HCT116 (cell line): ENCODE measurements around the gene HMGCS2. TPM values are rescaled to one million over a fixed set of nuclear protein-coding genes. Genes with fewer than 3 reads are reported as not detected.

Experiments used
- ATAC-seq: fragments of 200-7000 bp; cut with Tn5 transposase; 2 replicates; pipeline ENCODE4 v1.9.1; 2020; ENCODE audit warnings: mild to moderate bottlenecking, moderate library complexity
- BruUV-seq: library from RNA; stranded (reverse); fragments of 400-500 nt; replicated peaks from 2 replicates; lab custom pipeline; 2021; lab: Mats Ljungman, UMichigan
- CTCF ChIA-PET: fragments of 300-600 bp; sonication (Branson Sonifier 250); formaldehyde crosslinking; loops from one replicate; lab custom pipeline; 2021; ENCODE audit warnings: antibody characterized with exemption; lab: Charles Lee
- POLR2A ChIA-PET: fragments of 300-600, 350-600 bp; sonication (Branson Sonifier 250); formaldehyde crosslinking; loops from one replicate; lab custom pipeline; 2021; ENCODE audit warnings: antibody characterized with exemption; lab: Charles Lee
- RAD21 ChIA-PET, 2 experiments: fragments of 300-600 bp; sonication (Branson Sonifier 250); formaldehyde crosslinking; loops; one replicate each; lab custom pipeline; 2023; ENCODE audit warnings: low total read pairs in 2 of 2; ENCODE audit not compliant: uncharacterized antibody in 2 of 2, unreplicated experiment in 2 of 2, low non-redundant PET in 1 of 2; lab: Charles Lee
- DNase-seq: peaks from one replicate; pipeline ENCODE4 v3.0.0-alpha.2; 2010; ENCODE audit warnings: low read depth, low spot score
- H2AFZ ChIP-seq: fragments of 200-600 bp; shearing (Covaris generic), sonication (generic); 2 replicates; pipeline ENCODE4 v1.6.1; 2017; ENCODE audit warnings: low read depth, mixed run types, mixed read lengths, antibody characterized with exemption, low read length; ENCODE audit not compliant: poor library complexity, severe bottlenecking
- H3K27ac ChIP-seq: 2 replicates; pipeline ENCODE4 v1.5.1; 2012; ENCODE audit warnings: low read depth, low read length
- H3K27me3 ChIP-seq: fragments of 200-600 bp; sonication (generic); 2 replicates; pipeline ENCODE4 v1.6.1; 2016; ENCODE audit warnings: mixed run types, low read length, mixed read lengths; ENCODE audit not compliant: insufficient read depth
- H3K36me3 ChIP-seq, 2 experiments: fragments of 200-500 bp in 1 of 2; fragments of 200-600 bp in 1 of 2; sonication (Bioruptor generic) in 1 of 2; sonication (generic) in 1 of 2; 2 replicates each; pipeline versions ENCODE4 v1.5.1 to v1.6.1; 2014 to 2016; ENCODE audit warnings: low read length in 2 of 2, inconsistent platforms in 1 of 2, mixed read lengths in 1 of 2, mixed run types in 1 of 2; ENCODE audit not compliant: insufficient read depth in 2 of 2, control insufficient read depth in 1 of 2
- H3K4me1 ChIP-seq, 2 experiments: fragments of 200-600 bp in 1 of 2; sonication (generic) in 1 of 2; 2 replicates each; pipeline versions ENCODE4 v1.5.1 to v1.6.1; 2012 to 2017; ENCODE audit warnings: low read length in 2 of 2, inconsistent platforms in 1 of 2, mild to moderate bottlenecking in 1 of 2, mixed read lengths in 1 of 2, mixed run types in 1 of 2, moderate library complexity in 1 of 2; ENCODE audit not compliant: insufficient read depth in 2 of 2, control insufficient read depth in 1 of 2
- H3K4me2 ChIP-seq: fragments of 200-600 bp; sonication (generic); 2 replicates; pipeline ENCODE4 v1.6.1; 2017; ENCODE audit warnings: mixed run types, low read length, mixed read lengths
- H3K4me3 ChIP-seq, 2 experiments: fragments of 200-600 bp in 1 of 2; sonication (generic) in 1 of 2; replicated peaks in 1 of 2; 2 replicates each; pipeline ENCODE4 v1.5.1; 2011 to 2016; ENCODE audit warnings: low read length in 2 of 2, control low read depth in 1 of 2, low read depth in 1 of 2, mild to moderate bottlenecking in 1 of 2, mixed read lengths in 1 of 2, mixed run types in 1 of 2
- H3K79me2 ChIP-seq: fragments of 200-600 bp; sonication (generic); 2 replicates; pipeline ENCODE4 v1.6.1; 2017; ENCODE audit warnings: mild to moderate bottlenecking, mixed run types, low read length, moderate library complexity, mixed read lengths; ENCODE audit not compliant: insufficient read depth
- H3K9ac ChIP-seq: fragments of 200-600 bp; sonication (generic); 2 replicates; pipeline ENCODE4 v1.6.1; 2016; ENCODE audit warnings: low read length, mixed read lengths
- H3K9me2 ChIP-seq: fragments of 200-600 bp; sonication (generic), shearing (Covaris generic); 2 replicates; pipeline ENCODE4 v1.6.1; 2017; ENCODE audit warnings: mixed run types, mild to moderate bottlenecking, moderate library complexity; ENCODE audit not compliant: insufficient read depth
- H3K9me3 ChIP-seq, 2 experiments: fragments of 200-500 bp in 1 of 2; fragments of 200-600 bp in 1 of 2; sonication (Bioruptor generic) in 1 of 2; sonication (generic) in 1 of 2; 2 replicates each; pipeline ENCODE4 v1.6.1; 2014 to 2017; ENCODE audit warnings: low read length in 2 of 2, mixed read lengths in 2 of 2, inconsistent platforms in 1 of 2, low read depth in 1 of 2, mild to moderate bottlenecking in 1 of 2, mixed run types in 1 of 2, moderate library complexity in 1 of 2; ENCODE audit not compliant: control insufficient read depth in 1 of 2, insufficient read depth in 1 of 2
- H4K20me1 ChIP-seq: fragments of 200-600 bp; sonication (generic), shearing (Covaris generic); 2 replicates; pipeline ENCODE4 v1.6.1; 2017; ENCODE audit warnings: mixed run types, mild to moderate bottlenecking, moderate library complexity; ENCODE audit not compliant: insufficient read depth
- ATF3 ChIP-seq: IDR thresholded peaks from 2 replicates; pipeline ENCODE4 v1.6.1; 2012
- CBX3 ChIP-seq: IDR thresholded peaks from 2 replicates; pipeline ENCODE4 v1.6.1; 2012; ENCODE audit warnings: low read depth
- CEBPB ChIP-seq: IDR thresholded peaks from 2 replicates; pipeline ENCODE4 v1.6.1; 2012; ENCODE audit warnings: low read depth
- CTCF ChIP-seq, 3 experiments: fragments of 200-600 bp in 1 of 3; sonication (generic) in 1 of 3; IDR thresholded peaks in 2 of 3; conservative IDR thresholded peaks in 1 of 3; 2 replicates each; pipeline ENCODE4 v1.5.1; 2012 to 2017; ENCODE audit warnings: low read depth in 2 of 3, low read length in 2 of 3, antibody characterized with exemption in 1 of 3, borderline replicate concordance in 1 of 3, control low read depth in 1 of 3, mild to moderate bottlenecking in 1 of 3, mixed read lengths in 1 of 3, mixed run types in 1 of 3, moderate library complexity in 1 of 3; ENCODE audit not compliant: insufficient read depth in 1 of 3
- FOSL1 ChIP-seq: IDR thresholded peaks from 2 replicates; pipeline ENCODE4 v1.6.1; 2012; ENCODE audit warnings: low read depth
- JUND ChIP-seq: IDR thresholded peaks from 2 replicates; pipeline ENCODE4 v1.6.1; 2012
- MAX ChIP-seq: IDR thresholded peaks from 2 replicates; pipeline ENCODE4 v1.6.1; 2012
- POLR2AphosphoS5 ChIP-seq: IDR thresholded peaks from 2 replicates; pipeline ENCODE4 v1.6.1; 2011; ENCODE audit warnings: mild to moderate bottlenecking, low read depth, low read length, moderate library complexity
- RAD21 ChIP-seq: IDR thresholded peaks from 2 replicates; pipeline ENCODE4 v1.6.1; 2012; ENCODE audit warnings: low read depth, mild to moderate bottlenecking
- REST ChIP-seq: IDR thresholded peaks from 2 replicates; pipeline ENCODE4 v1.6.1; 2012; ENCODE audit warnings: low read depth
- SIN3A ChIP-seq: IDR thresholded peaks from 2 replicates; pipeline ENCODE4 v1.6.1; 2012; ENCODE audit warnings: low read depth
- SP1 ChIP-seq: IDR thresholded peaks from 2 replicates; pipeline ENCODE4 v1.6.1; 2012; ENCODE audit warnings: low read depth
- SRF ChIP-seq: IDR thresholded peaks from 2 replicates; pipeline ENCODE4 v1.6.1; 2012; ENCODE audit warnings: low read depth
- TCF7L2 ChIP-seq: IDR thresholded peaks from 2 replicates; pipeline ENCODE4 v1.7.0; 2011; ENCODE audit warnings: borderline replicate concordance, inconsistent platforms; ENCODE audit not compliant: insufficient read depth, insufficient read length; ENCODE audit errors: extremely low read depth
- YY1 ChIP-seq: IDR thresholded peaks from 2 replicates; pipeline ENCODE4 v1.6.1; 2011; ENCODE audit warnings: low read length, low read depth, moderate library complexity, mild to moderate bottlenecking; ENCODE audit not compliant: insufficient replicate concordance; ENCODE audit errors: extremely low read depth
- ZFX ChIP-seq: fragments of 450-650 bp; IDR thresholded peaks from 2 replicates; pipeline ENCODE4 v1.6.1; 2017
- ZNF274 ChIP-seq: fragments of 200-500 bp; sonication (Bioruptor generic); IDR thresholded peaks from 2 replicates; pipeline ENCODE4 v1.6.1; 2014; ENCODE audit warnings: mild to moderate bottlenecking, low read depth, low read length, inconsistent platforms
- intact Hi-C: fragments of 100-400 bp; cut with micrococcal nuclease; formaldehyde crosslinking; loops from 2 replicates; pipeline ENCODE4 v1.10.0; 2022
- total RNA-seq: library from RNA; stranded (reverse); gene quantifications from one replicate; pipeline ENCODE4 v1.2.1, GENCODE V29; 2021; ENCODE audit not compliant: unreplicated experiment

Gene HMGCS2
- total RNA-seq, 1 experiment from 2014 or later, result 0.20 TPM

GRCh38 chr1:119764220-119764619 is 4.5 kb downstream of the HMGCS2 start:
- H2AFZ ChIP-seq, result no peak overlapping the region
- H3K4me1 ChIP-seq, result no peaks in the 10 kb centered on the region; a peak in 1 of 4 replicates
- POLR2A ChIA-PET, result no interaction called here
- H3K4me2 ChIP-seq, result no peak overlapping the region
- ATAC-seq (no peak), DNase-seq (no peak)
- peaks cover 13% of the 10 kb centered on the region; the same call in 1 of the 2 replicates for H3K27me3 ChIP-seq
- TF ChIP-seq POLR2AphosphoS5 (no peak), CTCF (IDR thresholded peaks at IDR 0.05 in 2 of 3, conservative IDR thresholded peaks at IDR 0.05 in 1 of 3; ENCODE audit: borderline replicate concordance in 1 of 3, insufficient read depth in 1 of 3, low read depth in 2 of 3, low read length in 2 of 3) (no peak), ZNF274 (no peak), FOSL1 (no peak), ZFX (no peak), RAD21 (no peak), CBX3 (no peak), SRF (no peak), SP1 (no peak), MAX (no peak), SIN3A (no peak), REST (no peak), JUND (no peak), YY1 (no peak), ATF3 (no peak), CEBPB (no peak), TCF7L2 (no peak)
- H3K9ac ChIP-seq, result no peak overlapping the region
- H3K79me2 ChIP-seq, result no peaks in the 10 kb centered on the region
- H3K4me3 ChIP-seq, result no peak overlapping the region
- no TSS peak for BruUV-seq
- H3K27ac ChIP-seq, result no peak overlapping the region
- H3K9me2 ChIP-seq, result no peaks in the 10 kb centered on the region
- H4K20me1 ChIP-seq, result no peaks in the 10 kb centered on the region
- RAD21 ChIA-PET, result no interaction called here
- no peaks in the 10 kb centered on the region for H3K9me3 ChIP-seq
- intact Hi-C loops, result no loop called here
- CTCF ChIA-PET, result no interaction called here
- no peaks in the 10 kb centered on the region for H3K36me3 ChIP-seq
